SU-DHL-6 (cell line): ENCODE results near the gene ADAMTS15.

Source experiments
- CTCF ChIP-seq: fragments of 200-600 bp; sonication (generic); IDR thresholded peaks from one replicate; pipeline ENCODE4 v1.5.1; 2017; ENCODE audit warnings: antibody characterized with exemption, mild to moderate bottlenecking, low read length, moderate library complexity; ENCODE audit not compliant: insufficient read depth, poor library complexity, severe bottlenecking
- EZH2phosphoT487 ChIP-seq: fragments of 200-600 bp; sonication (generic), shearing (Covaris generic); conservative IDR thresholded peaks from 2 replicates; pipeline ENCODE4 v1.6.1; 2018; ENCODE audit warnings: mild to moderate bottlenecking, antibody characterized with exemption, low read length, moderate library complexity, mixed read lengths

GRCh38 chr11:130470832-130471706, 22.6 kb downstream of the ADAMTS15 start:
- no peak for TF ChIP-seq CTCF
- TF ChIP-seq EZH2phosphoT487 = no peak
